Cardiac fibroblast (primary cell): ENCODE data around the gene PRDM15.

Experiments
- DNase-seq, 2 donors: peaks; one replicate each; pipeline versions ENCODE4 v3.0.0 to v3.0.0-alpha.2; 2010; ENCODE audit warnings: low read depth in 2 of 2
- H3K4me3 ChIP-seq, 2 donors: replicated peaks in 1 of 2; 1 replicate in 1 of 2; 2 replicates in 1 of 2; pipeline ENCODE4 v1.5.1; 2011; ENCODE audit warnings: low read depth in 2 of 2, low read length in 2 of 2, mild to moderate bottlenecking in 2 of 2, moderate library complexity in 1 of 2
- TF ChIP-seq, protein P1 (sequence below): IDR thresholded peaks from one replicate; pipeline ENCODE4 v1.5.1; 2011; ENCODE audit warnings: low read depth, mild to moderate bottlenecking, low read length, inconsistent platforms

PRDM15 gene

DNA sequence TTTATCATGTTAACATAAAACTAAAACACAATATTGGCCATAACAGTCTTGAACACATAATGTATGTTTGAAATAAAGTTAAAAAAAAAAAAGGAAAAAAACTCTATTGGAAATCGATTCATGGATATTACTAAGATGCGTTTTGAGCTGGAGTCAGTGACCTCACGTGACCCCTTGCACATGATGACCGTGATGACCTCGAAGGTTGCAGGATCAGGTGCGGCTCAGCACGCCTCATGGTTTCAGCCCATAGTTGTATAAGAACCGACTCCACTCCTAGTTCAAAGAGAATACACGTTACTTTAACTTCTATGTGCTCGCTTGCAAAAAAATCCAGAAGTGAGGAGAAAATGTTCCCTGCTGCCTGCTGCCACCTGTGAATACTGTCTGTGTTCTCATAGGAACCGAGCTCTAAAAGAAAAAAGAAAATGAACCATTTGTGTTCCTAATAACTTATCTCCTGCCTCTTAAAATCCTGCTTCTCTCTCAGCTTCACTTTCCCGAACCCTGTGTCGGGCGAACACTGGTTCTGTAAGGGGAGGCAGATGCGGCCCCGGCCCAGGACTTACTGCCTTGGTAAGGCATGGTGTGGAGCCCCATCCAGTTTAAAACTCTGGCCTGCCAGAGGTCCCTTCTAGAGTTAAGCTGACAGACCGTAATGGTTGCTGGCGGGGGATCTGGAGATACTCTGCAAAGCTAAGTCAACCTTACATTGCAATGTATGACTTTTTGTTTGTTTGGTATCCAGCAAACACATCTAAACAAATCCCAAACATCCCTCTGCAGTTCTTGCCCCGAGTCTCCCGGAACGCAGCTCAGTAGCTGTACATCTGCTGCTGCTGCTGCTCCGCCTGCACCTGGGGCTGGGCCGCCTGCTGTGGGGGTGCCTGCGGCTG, 78.5 kb downstream of the PRDM15 start:
- H3K4me3 ChIP-seq = no peak overlapping the region
- TF ChIP-seq, protein P1, sequence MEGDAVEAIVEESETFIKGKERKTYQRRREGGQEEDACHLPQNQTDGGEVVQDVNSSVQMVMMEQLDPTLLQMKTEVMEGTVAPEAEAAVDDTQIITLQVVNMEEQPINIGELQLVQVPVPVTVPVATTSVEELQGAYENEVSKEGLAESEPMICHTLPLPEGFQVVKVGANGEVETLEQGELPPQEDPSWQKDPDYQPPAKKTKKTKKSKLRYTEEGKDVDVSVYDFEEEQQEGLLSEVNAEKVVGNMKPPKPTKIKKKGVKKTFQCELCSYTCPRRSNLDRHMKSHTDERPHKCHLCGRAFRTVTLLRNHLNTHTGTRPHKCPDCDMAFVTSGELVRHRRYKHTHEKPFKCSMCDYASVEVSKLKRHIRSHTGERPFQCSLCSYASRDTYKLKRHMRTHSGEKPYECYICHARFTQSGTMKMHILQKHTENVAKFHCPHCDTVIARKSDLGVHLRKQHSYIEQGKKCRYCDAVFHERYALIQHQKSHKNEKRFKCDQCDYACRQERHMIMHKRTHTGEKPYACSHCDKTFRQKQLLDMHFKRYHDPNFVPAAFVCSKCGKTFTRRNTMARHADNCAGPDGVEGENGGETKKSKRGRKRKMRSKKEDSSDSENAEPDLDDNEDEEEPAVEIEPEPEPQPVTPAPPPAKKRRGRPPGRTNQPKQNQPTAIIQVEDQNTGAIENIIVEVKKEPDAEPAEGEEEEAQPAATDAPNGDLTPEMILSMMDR = no peak
- no peak for DNase-seq

DNA sequence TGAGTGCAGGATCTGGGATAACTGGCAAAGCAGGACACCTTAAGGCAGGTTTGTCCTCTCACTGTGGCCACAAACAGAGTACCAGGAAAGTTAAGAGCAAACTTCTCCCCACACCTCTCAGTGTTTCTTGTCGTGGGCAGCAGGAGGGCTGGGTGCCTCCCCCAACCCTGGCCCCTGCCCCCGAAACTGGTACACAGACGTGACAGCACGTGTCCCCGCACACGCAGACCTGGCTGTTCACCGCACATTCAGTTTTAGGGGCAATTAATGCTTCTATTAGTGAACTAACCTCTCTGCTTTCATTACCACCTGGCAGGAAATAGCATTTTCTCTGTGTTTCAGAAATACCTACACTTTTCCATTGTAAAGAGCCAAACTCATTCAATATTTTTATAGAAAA, 79.4 kb downstream of the PRDM15 start:
- TF ChIP-seq, protein P1 = no peak
- no peak overlapping the region for H3K4me3 ChIP-seq
- DNase-seq = no peak

DNA sequence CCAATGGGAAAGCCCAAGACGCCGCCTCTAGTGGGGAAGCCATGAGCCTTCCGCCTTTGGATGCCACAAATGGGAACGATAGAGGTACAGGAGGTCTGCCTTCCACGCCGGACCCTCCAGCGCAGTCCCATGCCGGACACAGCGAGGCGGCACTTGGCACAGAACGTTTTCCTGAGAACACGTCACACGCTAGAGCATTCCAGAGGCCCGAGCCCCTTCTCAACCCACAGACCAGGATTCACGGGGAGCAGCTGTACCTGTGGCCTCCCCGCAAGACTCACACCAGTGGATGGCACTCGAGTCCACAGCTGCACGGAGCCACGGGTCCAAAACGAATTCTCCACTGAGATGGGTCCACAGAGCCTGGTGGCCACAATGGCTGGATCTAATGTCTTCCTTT, 80.8 kb downstream of the PRDM15 start:
- H3K4me3 ChIP-seq = no peak overlapping the region
- TF ChIP-seq, protein P1 = no peak
- no peak for DNase-seq

DNA sequence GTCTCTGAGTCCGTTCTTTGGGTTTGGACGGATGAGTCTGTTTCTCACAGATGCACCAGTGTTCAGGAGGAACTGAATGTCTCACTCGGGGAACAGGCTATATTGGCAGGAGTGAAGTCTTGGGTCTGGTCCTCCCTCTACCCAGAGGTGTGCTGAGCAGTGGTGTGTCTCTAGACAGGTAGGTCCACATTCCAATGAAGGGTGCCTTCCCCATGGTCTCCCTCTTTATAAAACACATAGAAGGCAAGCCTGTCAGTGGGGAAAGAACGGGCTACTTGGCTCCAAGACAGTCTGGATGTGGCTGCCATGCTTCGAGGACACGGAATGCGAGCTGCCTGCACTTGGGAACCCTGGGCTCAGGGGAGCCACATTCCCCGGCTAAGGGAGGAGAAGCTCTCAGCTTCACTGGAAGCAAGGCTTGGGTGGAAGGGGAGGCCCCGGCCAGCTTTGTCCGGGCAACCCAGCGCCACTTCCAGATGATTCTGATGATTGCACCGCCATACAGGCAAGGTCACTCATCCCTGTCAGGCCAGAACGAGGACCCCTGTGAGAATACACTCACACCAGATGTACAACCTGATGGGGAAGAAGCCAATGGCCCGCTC, 82.6 kb downstream of the PRDM15 start:
- TF ChIP-seq, protein P1 = no peak
- no peak overlapping the region for H3K4me3 ChIP-seq
- no peak for DNase-seq

DNA sequence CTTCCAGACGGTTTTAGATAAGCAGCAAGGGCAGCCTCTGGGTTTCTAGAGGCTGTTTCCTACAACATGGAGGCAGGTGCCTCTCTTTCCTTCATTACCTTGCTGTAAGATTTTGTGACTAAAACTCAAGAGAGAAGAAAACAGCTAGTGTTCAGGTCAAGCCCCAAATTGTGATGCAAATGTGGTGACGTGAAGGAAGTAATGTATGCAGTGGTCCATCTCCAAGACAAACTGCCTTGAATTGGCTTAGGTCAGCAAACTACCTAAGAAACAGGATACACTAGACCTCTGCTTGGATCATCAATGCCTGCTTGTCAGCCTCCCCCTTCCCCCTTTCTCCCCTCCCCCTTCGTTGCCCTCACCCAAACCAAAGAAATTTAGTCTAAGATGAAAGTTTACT, 83.4 kb downstream of the PRDM15 start:
- DNase-seq = no peak
- TF ChIP-seq, protein P1 = no peak
- no peak overlapping the region for H3K4me3 ChIP-seq

DNA sequence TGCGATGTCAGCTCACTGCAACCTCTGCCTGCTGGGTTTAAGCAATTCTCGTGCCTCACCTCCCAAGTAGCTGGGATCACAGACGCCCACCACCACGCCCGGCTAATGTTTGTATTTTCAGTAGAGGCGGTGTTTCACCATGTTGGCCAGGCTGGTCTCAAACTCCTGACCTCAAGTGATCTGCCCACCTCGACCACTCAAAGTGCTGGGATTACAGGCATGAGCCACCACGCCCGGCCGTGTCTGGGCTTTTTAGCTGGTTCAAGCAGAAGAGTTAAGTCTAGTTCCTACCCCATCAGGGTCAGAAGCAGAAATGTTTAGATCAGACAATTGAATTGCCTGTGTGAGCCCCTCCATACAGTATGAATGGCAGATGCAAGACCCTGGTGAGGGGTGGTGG, 84.5 kb downstream of the PRDM15 start:
- DNase-seq = no peak
- H3K4me3 ChIP-seq = no peak overlapping the region
- TF ChIP-seq, protein P1 = no peak
